GM18867 (cell line): Measurements from ENCODE around the gene AK5.

Experiments
- ATAC-seq: cut with Tn5 transposase; IDR thresholded peaks from one replicate; pipeline ENCODE4 v1.9.1; 2021; ENCODE audit warnings: mild to moderate bottlenecking, moderate library complexity; ENCODE audit not compliant: unreplicated experiment

The AK5 gene

GRCh38 chr1:77350012-77350770 lies 68.4 kb downstream of the AK5 start:
- ATAC-seq: no peak

GRCh38 chr1:77354536-77354935 lies 72.7 kb downstream of the AK5 start:
- ATAC-seq: no peak

GRCh38 chr1:77355010-77355409 lies 73.2 kb downstream of the AK5 start:
- ATAC-seq: no peak

- ATAC-seq: no peak
Observed at GRCh38 chr1:77356136-77356535, 74.3 kb downstream of the AK5 start.

- ATAC-seq: no peak
Observed at GRCh38 chr1:77360256-77360655, 78.4 kb downstream of the AK5 start.

- ATAC-seq: no peak
Observed at GRCh38 chr1:77361621-77362020, 79.8 kb downstream of the AK5 start.

GRCh38 chr1:77370161-77370560 lies 88.3 kb downstream of the AK5 start:
- ATAC-seq: no peak

- ATAC-seq: no peak
Observed at GRCh38 chr1:77370583-77371306, 88.9 kb downstream of the AK5 start.

- ATAC-seq: no peak
Observed at GRCh38 chr1:77371396-77371795, 89.6 kb downstream of the AK5 start.

GRCh38 chr1:77373702-77374101 lies 91.9 kb downstream of the AK5 start:
- ATAC-seq: no peak

GRCh38 chr1:77375541-77375940 lies 93.7 kb downstream of the AK5 start:
- ATAC-seq: no peak

GRCh38 chr1:77375990-77376389 lies 94.2 kb downstream of the AK5 start:
- ATAC-seq: no peak

GRCh38 chr1:77378723-77379535 lies 97.1 kb downstream of the AK5 start:
- ATAC-seq: no peak

- ATAC-seq: no peak
Observed at GRCh38 chr1:77382366-77382765, 100.5 kb downstream of the AK5 start.

GRCh38 chr1:77383236-77383635 lies 101.4 kb downstream of the AK5 start:
- no peak for ATAC-seq

GRCh38 chr1:77385551-77385950 lies 103.7 kb downstream of the AK5 start:
- no peak for ATAC-seq

GRCh38 chr1:77386276-77386675 lies 104.5 kb downstream of the AK5 start:
- ATAC-seq: no peak

- ATAC-seq: no peak
Observed at GRCh38 chr1:77387553-77387952, 105.7 kb downstream of the AK5 start.

GRCh38 chr1:77388661-77389060 lies 106.8 kb downstream of the AK5 start:
- ATAC-seq: no peak

- ATAC-seq: no peak
Observed at GRCh38 chr1:77392486-77392885, 110.7 kb downstream of the AK5 start.

- no peak for ATAC-seq
Observed at GRCh38 chr1:77394166-77394565, 112.3 kb downstream of the AK5 start.

GRCh38 chr1:77395051-77395450 lies 113.2 kb downstream of the AK5 start:
- ATAC-seq: no peak
